Natural killer cell (primary cell): ENCODE data around the gene PRKCB. TPM values are rescaled to one million over a fixed set of nuclear protein-coding genes. Genes with fewer than 3 reads are reported as not detected.
A peak's percentile ranks its signal among the peaks of the same experiment; 100 is the strongest.

Source experiments
- ATAC-seq, 3 donors: fragments of 150-1000 bp in 2 of 3; fragments of 200-7000 bp in 1 of 3; cut with Tn5 transposase; 1 replicate in 1 of 3; 2 replicates in 2 of 3; pipeline ENCODE4 v1.10.0; 2021; ENCODE audit warnings: mild to moderate bottlenecking in 2 of 3, moderate library complexity in 2 of 3
- DNase-seq, 2 donors: peaks; one replicate each; pipeline versions ENCODE4 v3.0.0 to v3.0.0-alpha.2; 2013 to 2021; ENCODE audit warnings: mixed read lengths in 1 of 2
- H3K27ac ChIP-seq: one replicate; pipeline ENCODE4 v1.5.1; 2013; ENCODE audit warnings: mild to moderate bottlenecking, low read length
- H3K27me3 ChIP-seq: one replicate; pipeline ENCODE4 v1.6.1; 2013; ENCODE audit warnings: low read length; ENCODE audit not compliant: control insufficient read depth, insufficient read depth
- H3K36me3 ChIP-seq: one replicate; pipeline ENCODE4 v1.6.1; 2013; ENCODE audit warnings: low read length; ENCODE audit not compliant: control insufficient read depth, insufficient read depth
- H3K4me1 ChIP-seq: one replicate; pipeline ENCODE4 v1.6.1; 2013; ENCODE audit warnings: low read length; ENCODE audit not compliant: control insufficient read depth, insufficient read depth
- H3K4me3 ChIP-seq: one replicate; pipeline ENCODE4 v1.5.1; 2013; ENCODE audit warnings: low read length
- H3K9me3 ChIP-seq: one replicate; pipeline ENCODE4 v1.6.1; 2013; ENCODE audit warnings: low read length; ENCODE audit not compliant: control insufficient read depth, insufficient read depth
- H3K27ac Mint-ChIP-seq, 2 donors: one replicate each; pipeline ENCODE4 v1.8.0; 2022; ENCODE audit warnings: mild to moderate bottlenecking in 2 of 2, mixed read lengths in 2 of 2, moderate library complexity in 1 of 2
- H3K27me3 Mint-ChIP-seq, 2 donors: one replicate each; pipeline ENCODE4 v1.8.0; 2022; ENCODE audit warnings: low read depth in 2 of 2, mixed read lengths in 2 of 2
- H3K36me3 Mint-ChIP-seq: one replicate; pipeline ENCODE4 v1.8.0; 2022; ENCODE audit warnings: mixed read lengths
- H3K4me1 Mint-ChIP-seq, 2 donors: one replicate each; pipeline ENCODE4 v1.8.0; 2022; ENCODE audit warnings: mixed read lengths in 2 of 2
- H3K4me3 Mint-ChIP-seq: one replicate; pipeline ENCODE4 v1.8.0; 2022; ENCODE audit warnings: mild to moderate bottlenecking, moderate library complexity, mixed read lengths
- H3K9me3 Mint-ChIP-seq, 2 donors: one replicate each; pipeline ENCODE4 v1.8.0; 2022; ENCODE audit warnings: mixed read lengths in 2 of 2
- CTCF ChIP-seq: fragments of 200-600 bp; IDR thresholded peaks from one replicate; pipeline ENCODE4 v1.8.0; 2022; ENCODE audit warnings: antibody characterized with exemption
- WGBS: methylation state at CpG from one replicate; pipeline ENCODE4 v1.1.7; 2013; ENCODE audit warnings: missing lambda C conversion rate; ENCODE audit not compliant: insufficient coverage; 5-methylcytosine and 5-hydroxymethylcytosine counted together
- intact Hi-C: fragments of 100-400 bp; cut with micrococcal nuclease; formaldehyde crosslinking; loops from one replicate; pipeline ENCODE4 v1.14.2; 2022
- total RNA-seq, 4 donors: library from RNA; stranded (reverse); fragments of 120-200 nt in 1 of 4; gene quantifications; one replicate each; pipeline versions ENCODE4 v1.2.3 to v1.2.4, GENCODE V29; 2013 to 2022

Gene PRKCB
- total RNA-seq, 3 donors from 2014 or later (not counting 1 experiment from before 2014, with no cell fraction given): 182 to 222 (median 183) TPM

GRCh38 chr16:23924128-23924527 is 88.3 kb downstream of the PRKCB start:
- no peak overlapping the region for H3K4me3 Mint-ChIP-seq
- H3K27me3 Mint-ChIP-seq: no peaks in the 10 kb centered on the region
- intact Hi-C loops: no loop called here
- WGBS: 74% methylated on average over 6 of the region's 8 CpGs
- DNase-seq (no peak), ATAC-seq (no peak)
- no peaks in the 10 kb centered on the region for H3K27me3 ChIP-seq
- H3K4me1 Mint-ChIP-seq: peaks cover 49 to 71% of the 10 kb centered on the region in 2 donors
- TF ChIP-seq CTCF: no peak
- no peaks in the 10 kb centered on the region for H3K4me1 ChIP-seq
- H3K36me3 Mint-ChIP-seq: no peaks in the 10 kb centered on the region
- no peaks in the 10 kb centered on the region for H3K36me3 ChIP-seq
- no peak overlapping the region for H3K4me3 ChIP-seq
- no peak overlapping the region for H3K27ac ChIP-seq
- H3K9me3 Mint-ChIP-seq: no peaks in the 10 kb centered on the region
- H3K27ac Mint-ChIP-seq: peak overlapping the region in 1 of 2 donors; percentile 42
- no peaks in the 10 kb centered on the region for H3K9me3 ChIP-seq

GRCh38 chr16:23927796-23928195 is 92.0 kb downstream of the PRKCB start:
- no peak for ATAC-seq
- Histone ChIP-seq H3K27me3 (no peaks in the 10 kb centered on the region), H3K27ac (no peak overlapping the region), H3K4me1 (no peaks in the 10 kb centered on the region), H3K9me3 (no peaks in the 10 kb centered on the region), H3K4me3 (no peak overlapping the region), H3K36me3 (no peaks in the 10 kb centered on the region)
- 67% methylated on average over 3 of the region's 4 CpGs for WGBS
- no peak for TF ChIP-seq CTCF
- H3K4me3 Mint-ChIP-seq: no peak overlapping the region
- peak overlapping the region in 1 of 2 donors; percentile 62 for H3K27ac Mint-ChIP-seq
- H3K36me3 Mint-ChIP-seq: no peaks in the 10 kb centered on the region
- intact Hi-C loops: no loop called here
- no peaks in the 10 kb centered on the region for H3K27me3 Mint-ChIP-seq
- peaks cover 44 to 58% of the 10 kb centered on the region in 2 donors for H3K4me1 Mint-ChIP-seq
- no peaks in the 10 kb centered on the region for H3K9me3 Mint-ChIP-seq
- no peak for DNase-seq

- Histone ChIP-seq H3K27me3 (no peaks in the 10 kb centered on the region), H3K4me1 (peaks cover 2% of the 10 kb centered on the region), H3K36me3 (no peaks in the 10 kb centered on the region), H3K9me3 (no peaks in the 10 kb centered on the region), H3K27ac (no peak overlapping the region), H3K4me3 (no peak overlapping the region)
- WGBS: 90% methylated on average over 3 of the region's 4 CpGs
- intact Hi-C loops: no loop called here
- ATAC-seq (no peak), DNase-seq (no peak)
- Mint-ChIP-seq H3K36me3 (no peaks in the 10 kb centered on the region), H3K4me1 (peaks cover 56 to 61% of the 10 kb centered on the region in 2 donors), H3K4me3 (no peak overlapping the region), H3K27me3 (no peaks in the 10 kb centered on the region), H3K27ac (no peak overlapping the region), H3K9me3 (peaks cover 0 to 5% of the 10 kb centered on the region in 2 donors)
- no peak for TF ChIP-seq CTCF
Observed at GRCh38 chr16:23929237-23929636, 93.5 kb downstream of the PRKCB start.

- Mint-ChIP-seq H3K27ac (no peak overlapping the region), H3K4me1 (peaks cover 60 to 64% of the 10 kb centered on the region in 2 donors), H3K36me3 (no peaks in the 10 kb centered on the region), H3K9me3 (peaks cover 0 to 5% of the 10 kb centered on the region in 2 donors), H3K27me3 (no peaks in the 10 kb centered on the region), H3K4me3 (no peak overlapping the region)
- Histone ChIP-seq H3K27me3 (no peaks in the 10 kb centered on the region), H3K27ac (no peak overlapping the region), H3K36me3 (no peaks in the 10 kb centered on the region), H3K9me3 (no peaks in the 10 kb centered on the region), H3K4me1 (peaks cover 9% of the 10 kb centered on the region), H3K4me3 (no peak overlapping the region)
- no peak for ATAC-seq
- intact Hi-C loops: no loop called here
- no peak for DNase-seq
- 100% methylated on average over 3 of the region's 5 CpGs for WGBS
- TF ChIP-seq CTCF: no peak
Observed at GRCh38 chr16:23929856-23930255, 94.1 kb downstream of the PRKCB start.
